B cell (primary cell): ENCODE results near the gene CTRB1. TPM values are rescaled to one million over a fixed set of nuclear protein-coding genes. Genes with fewer than 3 reads are reported as not detected.

Source experiments
- ATAC-seq: fragments of 200-7000 bp; cut with Tn5 transposase; one replicate; pipeline ENCODE4 v1.10.0; 2021; ENCODE audit warnings: low read depth, mild to moderate bottlenecking, moderate number of reproducible peaks, moderate library complexity
- CTCF ChIA-PET: fragments of 350-600 bp; sonication (Branson Sonifier 250); formaldehyde crosslinking; loops from one replicate; lab custom pipeline; 2021; ENCODE audit warnings: antibody characterized with exemption, inconsistent platforms; lab: Charles Lee
- POLR2A ChIA-PET: fragments of 350-600 bp; sonication (Branson Sonifier 250); formaldehyde crosslinking; loops from one replicate; lab custom pipeline; 2021; ENCODE audit warnings: antibody characterized with exemption; lab: Charles Lee
- DNase-seq: peaks from one replicate; pipeline ENCODE4 v3.0.0; 2013
- H2AFZ ChIP-seq: 2 replicates; pipeline ENCODE4 v1.6.1; 2012; ENCODE audit warnings: mild to moderate bottlenecking, low read depth, low read length; ENCODE audit not compliant: insufficient read depth, poor library complexity, severe bottlenecking
- H3K27ac ChIP-seq, 2 donors: 1 replicate in 1 of 2; 2 replicates in 1 of 2; pipeline ENCODE4 v1.5.1; 2012 to 2013; ENCODE audit warnings: low read length in 2 of 2, mild to moderate bottlenecking in 2 of 2, moderate library complexity in 1 of 2
- H3K27me3 ChIP-seq, 4 experiments: fragments of 200-600 bp in 1 of 4; sonication (generic) in 1 of 4; replicated peaks in 1 of 4; 1 replicate in 2 of 4; 2 replicates in 2 of 4; pipeline versions ENCODE4 v1.6.1 to v1.7.0; 2013 to 2016; ENCODE audit warnings: low read length in 3 of 4, mild to moderate bottlenecking in 2 of 4, mixed read lengths in 1 of 4, moderate library complexity in 1 of 4; ENCODE audit not compliant: insufficient read depth in 4 of 4, control insufficient read depth in 3 of 4; ENCODE audit errors: control extremely low read depth in 1 of 4
- H3K36me3 ChIP-seq, 2 experiments: replicated peaks in 1 of 2; 1 replicate in 1 of 2; 2 replicates in 1 of 2; pipeline versions ENCODE4 v1.6.1 to v1.7.1; 2013; ENCODE audit warnings: low read length in 1 of 2; ENCODE audit not compliant: insufficient read depth in 2 of 2, control insufficient read depth in 1 of 2; ENCODE audit errors: control extremely low read depth in 1 of 2, extremely low read depth in 1 of 2
- H3K4me1 ChIP-seq, 2 donors: fragments of 200-600 bp in 1 of 2; sonication (generic) in 1 of 2; 1 replicate in 1 of 2; 2 replicates in 1 of 2; pipeline versions ENCODE4 v1.5.1 to v1.6.1; 2013 to 2017; ENCODE audit warnings: low read length in 2 of 2; ENCODE audit not compliant: control insufficient read depth in 2 of 2, insufficient read depth in 2 of 2
- H3K4me2 ChIP-seq: replicated peaks from 2 replicates; pipeline ENCODE3; 2012; ENCODE audit warnings: mild to moderate bottlenecking, low read depth, low read length; ENCODE audit not compliant: poor library complexity, severe bottlenecking
- H3K4me3 ChIP-seq, 5 experiments: fragments of 200-600 bp in 1 of 5; sonication (generic) in 1 of 5; 1 replicate in 3 of 5; 2 replicates in 2 of 5; pipeline versions ENCODE4 v1.5.1 to v1.7.0; 2011 to 2016; ENCODE audit warnings: low read length in 4 of 5, mild to moderate bottlenecking in 4 of 5, low read depth in 2 of 5, control low read depth in 1 of 5, moderate library complexity in 1 of 5; ENCODE audit not compliant: insufficient read depth in 1 of 5; ENCODE audit errors: control extremely low read depth in 1 of 5, extremely low read depth in 1 of 5
- H3K79me2 ChIP-seq: fragments of 200-600 bp; sonication (generic); one replicate; pipeline ENCODE4 v1.6.0; 2016; ENCODE audit warnings: low read length; ENCODE audit not compliant: control insufficient read depth, insufficient read depth
- H3K9ac ChIP-seq: fragments of 200-600 bp; sonication (generic); 2 replicates; pipeline ENCODE4 v1.6.1; 2017; ENCODE audit warnings: mild to moderate bottlenecking, low read length, moderate library complexity
- H3K9me3 ChIP-seq, 3 donors: one replicate each; pipeline versions ENCODE4 v1.6.1 to v1.7.1; 2013; ENCODE audit warnings: low read length in 2 of 3; ENCODE audit not compliant: control insufficient read depth in 2 of 3, insufficient read depth in 1 of 3; ENCODE audit errors: control extremely low read depth in 1 of 3
- H4K20me1 ChIP-seq: 2 replicates; pipeline ENCODE4 v1.6.0; 2012; ENCODE audit warnings: mild to moderate bottlenecking, low read length; ENCODE audit not compliant: insufficient read depth, control insufficient read depth, poor library complexity, severe bottlenecking
- H3K27ac Mint-ChIP-seq: one replicate; pipeline ENCODE4 v1.8.0; 2021; ENCODE audit warnings: mixed read lengths
- H3K27me3 Mint-ChIP-seq: one replicate; pipeline ENCODE4 v1.8.0; 2021; ENCODE audit warnings: mixed read lengths
- H3K4me1 Mint-ChIP-seq: one replicate; pipeline ENCODE4 v1.8.0; 2021; ENCODE audit warnings: mixed read lengths
- H3K4me3 Mint-ChIP-seq: one replicate; pipeline ENCODE4 v1.8.0; 2021; ENCODE audit warnings: mixed read lengths
- H3K9me3 Mint-ChIP-seq: one replicate; pipeline ENCODE4 v1.8.0; 2022; ENCODE audit warnings: mixed read lengths; ENCODE audit not compliant: insufficient read depth
- EZH2 ChIP-seq: IDR thresholded peaks from 2 replicates; pipeline ENCODE4 v1.6.1; 2012; ENCODE audit warnings: borderline replicate concordance, low read depth, mild to moderate bottlenecking, moderate library complexity, low read length; ENCODE audit not compliant: insufficient read depth, poor library complexity, severe bottlenecking
- WGBS: methylation state at CpG from one replicate; pipeline ENCODE4 v1.1.5; 2013; ENCODE audit warnings: missing lambda C conversion rate; ENCODE audit not compliant: insufficient coverage; 5-methylcytosine and 5-hydroxymethylcytosine counted together
- intact Hi-C: fragments of 100-400 bp; cut with micrococcal nuclease; formaldehyde crosslinking; loops from one replicate; pipeline ENCODE4 v1.10.0; 2022
- polyA plus RNA-seq: library from polyadenylated mRNA; depleted of rRNA; stranded (reverse); fragments of >200 nt; gene quantifications from 2 replicates; pipeline ENCODE4 v1.2.3, GENCODE V29; 2012
- total RNA-seq, 2 donors: library from RNA; stranded (reverse); fragments of 120-200 nt in 1 of 2; gene quantifications; 1 replicate in 1 of 2; 2 replicates in 1 of 2; pipeline versions ENCODE4 v1.2.3 to v1.2.4, GENCODE V29; 2013 to 2022
- TF ChIP-seq, protein P1 (sequence below): fragments of 200-600 bp; IDR thresholded peaks from one replicate; pipeline ENCODE4 v1.8.0; 2022; ENCODE audit warnings: antibody characterized with exemption, mild to moderate bottlenecking

Gene CTRB1
- total and polyA plus RNA-seq, 2 donors (not counting 1 experiment from before 2014, with no cell fraction given) = not detected

DNA sequence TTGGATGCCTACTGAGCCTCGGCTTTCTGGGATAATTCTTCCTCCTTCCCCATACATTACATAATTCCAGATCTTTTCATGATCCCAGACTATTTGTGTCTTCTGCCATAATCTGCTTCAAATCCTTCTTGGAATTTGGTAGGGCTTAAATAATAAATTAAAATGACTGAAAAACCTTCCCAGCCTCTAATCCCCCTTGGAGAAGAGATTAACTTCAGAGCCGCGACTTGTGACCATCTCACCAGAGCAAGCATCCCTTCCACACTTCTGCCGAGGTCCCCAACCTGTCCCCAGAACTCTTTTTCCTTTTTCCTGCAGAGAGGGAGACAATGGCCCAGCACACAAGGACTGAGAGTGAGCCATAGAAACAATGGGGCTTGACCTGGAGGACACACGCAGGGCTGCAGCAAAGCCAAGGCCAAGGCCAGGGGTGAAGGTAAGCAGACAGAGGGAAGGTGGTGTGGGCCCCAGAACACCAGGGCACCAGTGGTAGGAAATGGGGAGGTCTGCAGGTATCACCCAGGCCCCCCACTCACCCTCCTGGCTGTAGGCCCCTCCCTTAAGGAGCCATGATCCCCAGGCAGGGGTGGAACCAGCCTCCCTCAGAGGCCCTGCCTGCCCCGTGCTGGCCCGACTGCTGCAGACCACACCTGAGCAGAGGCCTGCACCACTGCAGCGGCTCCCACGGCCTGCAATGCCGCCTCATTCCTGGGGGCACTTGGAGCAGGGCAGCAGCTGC, 42.2 kb downstream of the CTRB1 start:
- DNase-seq (no peak), ATAC-seq (no peak)
- 95% methylated on average over 6 of the region's 10 CpGs for WGBS
- TF ChIP-seq, protein P1, sequence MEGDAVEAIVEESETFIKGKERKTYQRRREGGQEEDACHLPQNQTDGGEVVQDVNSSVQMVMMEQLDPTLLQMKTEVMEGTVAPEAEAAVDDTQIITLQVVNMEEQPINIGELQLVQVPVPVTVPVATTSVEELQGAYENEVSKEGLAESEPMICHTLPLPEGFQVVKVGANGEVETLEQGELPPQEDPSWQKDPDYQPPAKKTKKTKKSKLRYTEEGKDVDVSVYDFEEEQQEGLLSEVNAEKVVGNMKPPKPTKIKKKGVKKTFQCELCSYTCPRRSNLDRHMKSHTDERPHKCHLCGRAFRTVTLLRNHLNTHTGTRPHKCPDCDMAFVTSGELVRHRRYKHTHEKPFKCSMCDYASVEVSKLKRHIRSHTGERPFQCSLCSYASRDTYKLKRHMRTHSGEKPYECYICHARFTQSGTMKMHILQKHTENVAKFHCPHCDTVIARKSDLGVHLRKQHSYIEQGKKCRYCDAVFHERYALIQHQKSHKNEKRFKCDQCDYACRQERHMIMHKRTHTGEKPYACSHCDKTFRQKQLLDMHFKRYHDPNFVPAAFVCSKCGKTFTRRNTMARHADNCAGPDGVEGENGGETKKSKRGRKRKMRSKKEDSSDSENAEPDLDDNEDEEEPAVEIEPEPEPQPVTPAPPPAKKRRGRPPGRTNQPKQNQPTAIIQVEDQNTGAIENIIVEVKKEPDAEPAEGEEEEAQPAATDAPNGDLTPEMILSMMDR = no peak
- no peak for TF ChIP-seq EZH2
- H3K9me3 Mint-ChIP-seq = no peaks in the 10 kb centered on the region
- Histone ChIP-seq H3K27me3 (peaks cover 0 to 66% (median 27%) of the 10 kb centered on the region in 4 experiments), H3K4me3 (no peak overlapping the region), H3K4me1 (peaks cover 12 to 13% of the 10 kb centered on the region in 2 donors), H3K36me3 (no peaks in the 10 kb centered on the region), H2AFZ (no peak overlapping the region), H3K9ac (no peak overlapping the region), H4K20me1 (no peaks in the 10 kb centered on the region), H3K79me2 (no peaks in the 10 kb centered on the region), H3K27ac (no peak overlapping the region), H3K9me3 (peaks cover 0 to 8% (median 0%) of the 10 kb centered on the region in 3 donors), H3K4me2 (no peak overlapping the region)
- CTCF ChIA-PET = no interaction called here
- intact Hi-C loops = no loop called here
- no peak overlapping the region for H3K4me3 Mint-ChIP-seq
- POLR2A ChIA-PET = no interaction called here
- H3K4me1 Mint-ChIP-seq = peaks cover 9% of the 10 kb centered on the region
- H3K27ac Mint-ChIP-seq = no peak overlapping the region
- peaks cover 54% of the 10 kb centered on the region for H3K27me3 Mint-ChIP-seq

- TF ChIP-seq, protein P1 = no peak
- no peak for TF ChIP-seq EZH2
- ATAC-seq = no peak
- ChIA-PET POLR2A (no interaction called here), CTCF (no interaction called here)
- peaks cover 58% of the 10 kb centered on the region for H3K27me3 Mint-ChIP-seq
- Histone ChIP-seq H3K27me3 (peaks cover 0 to 66% (median 29%) of the 10 kb centered on the region in 4 experiments), H3K27ac (no peak overlapping the region), H3K79me2 (no peaks in the 10 kb centered on the region), H2AFZ (no peak overlapping the region), H3K4me1 (peaks cover 14 to 18% of the 10 kb centered on the region in 2 donors), H3K36me3 (no peaks in the 10 kb centered on the region), H4K20me1 (no peaks in the 10 kb centered on the region), H3K4me3 (no peak overlapping the region), H3K4me2 (no peak overlapping the region), H3K9ac (no peak overlapping the region), H3K9me3 (peaks cover 0 to 11% (median 0%) of the 10 kb centered on the region in 3 donors)
- peaks cover 11% of the 10 kb centered on the region for H3K4me1 Mint-ChIP-seq
- no peak overlapping the region for H3K4me3 Mint-ChIP-seq
- H3K9me3 Mint-ChIP-seq = no peaks in the 10 kb centered on the region
- intact Hi-C loops = no loop called here
- WGBS = 89% methylated on average over 1 of the region's 3 CpGs
- DNase-seq = no peak
- no peak overlapping the region for H3K27ac Mint-ChIP-seq
These were observed 42.8 kb downstream of the CTRB1 start for GRCh38 chr16:75261590-75262078.
